ENCODE results near the gene CORO7. TPM values are rescaled to one million over a fixed set of nuclear protein-coding genes. Genes with fewer than 3 reads are reported as not detected.

The CORO7 gene
- total RNA-seq, 4 donors from 2014 or later = 11.0 to 38.9 (median 17.8) TPM

- ATAC-seq = no peak
- peaks cover 0 to 75% of the 10 kb centered on the region in 2 donors for H3K36me3 ChIP-seq
- H3K4me1 ChIP-seq = peaks cover 0 to 19% (median 3%) of the 10 kb centered on the region in 3 donors
- TF ChIP-seq POLR2AphosphoS5 (IDR thresholded peaks at IDR 0.05) (no peak), EP300 (IDR thresholded peaks at IDR 0.05) (no peak), POLR2A (IDR thresholded peaks at IDR 0.05) (no peak), CTCF (IDR thresholded peaks at IDR 0.05) (no peak)
- no peaks in the 10 kb centered on the region for H3K27me3 ChIP-seq
- 100% methylated on average over 1 of the region's 24 CpGs; no CpG with 5 or more reads in 1 of the 2 donors for WGBS, 2 donors (ENCODE audit: low coverage in 1 of 2)
- no peak overlapping the region for H3K4me3 ChIP-seq
- no peaks in the 10 kb centered on the region for H3K9me3 ChIP-seq
- H3K27ac ChIP-seq = no peak overlapping the region
These were observed 13.1 kb downstream of the CORO7 start for GRCh38 chr16:4403133-4403949.

GRCh38 chr16:4402439-4403132, 13.8 kb downstream of the CORO7 start:
- no CpG with 5 or more reads among the region's 29 CpGs for WGBS, 2 donors (ENCODE audit: low coverage in 1 of 2)
- no peak overlapping the region for H3K27ac ChIP-seq
- H3K4me3 ChIP-seq = no peak overlapping the region
- no peaks in the 10 kb centered on the region for H3K9me3 ChIP-seq
- H3K27me3 ChIP-seq = no peaks in the 10 kb centered on the region
- ATAC-seq = peak; percentile 91
- H3K4me1 ChIP-seq = peaks cover 0 to 11% (median 3%) of the 10 kb centered on the region in 3 donors
- TF ChIP-seq EP300 (IDR thresholded peaks at IDR 0.05) = no peak
- peak in 3 of 4 experiments; percentile 94 to 97 (median 96) for TF ChIP-seq CTCF (IDR thresholded peaks at IDR 0.05)
- H3K36me3 ChIP-seq = peaks cover 0 to 71% of the 10 kb centered on the region in 2 donors

GRCh38 chr16:4401510-4401909, 14.9 kb downstream of the CORO7 start:
- Histone ChIP-seq H3K9me3 (no peaks in the 10 kb centered on the region), H3K27ac (no peak overlapping the region), H3K4me1 (peaks cover 0 to 10% (median 3%) of the 10 kb centered on the region in 3 donors), H3K27me3 (no peaks in the 10 kb centered on the region), H3K4me3 (no peak overlapping the region), H3K36me3 (peaks cover 0 to 66% of the 10 kb centered on the region in 2 donors)
- WGBS, 2 donors (ENCODE audit: low coverage in 1 of 2) = 88 to 89% methylated on average over 6 to 10 of the region's 12 CpGs
- ATAC-seq = no peak
- TF ChIP-seq POLR2AphosphoS5 (IDR thresholded peaks at IDR 0.05) = no peak
- no peak for TF ChIP-seq CTCF (IDR thresholded peaks at IDR 0.05)
- no peak for TF ChIP-seq POLR2A (IDR thresholded peaks at IDR 0.05)
- TF ChIP-seq EP300 (IDR thresholded peaks at IDR 0.05) = no peak

GRCh38 chr16:4401094-4401501, 15.3 kb downstream of the CORO7 start:
- no peak for ATAC-seq
- peaks cover 0 to 65% of the 10 kb centered on the region in 2 donors for H3K36me3 ChIP-seq
- 90 to 100% methylated on average over 1 to 9 of the region's 12 CpGs for WGBS, 2 donors (ENCODE audit: low coverage in 1 of 2)
- TF ChIP-seq POLR2A (IDR thresholded peaks at IDR 0.05) (no peak), EP300 (IDR thresholded peaks at IDR 0.05) (no peak), CTCF (IDR thresholded peaks at IDR 0.05) (no peak), POLR2AphosphoS5 (IDR thresholded peaks at IDR 0.05) (no peak)
- H3K27ac ChIP-seq = no peak overlapping the region
- H3K27me3 ChIP-seq = no peaks in the 10 kb centered on the region
- no peak overlapping the region for H3K4me3 ChIP-seq
- H3K4me1 ChIP-seq = peaks cover 0 to 10% (median 3%) of the 10 kb centered on the region in 3 donors
- no peaks in the 10 kb centered on the region for H3K9me3 ChIP-seq

Data from gastroesophageal sphincter (tissue), 4 donors.